ENCODE data around the gene KIAA0513. TPM values are rescaled to one million over a fixed set of nuclear protein-coding genes. Genes with fewer than 3 reads are reported as not detected.
A peak's percentile ranks its signal among the peaks of the same experiment; 100 is the strongest.

KIAA0513 gene
- total and polyA plus RNA-seq, 2 of the 13 experiments (the other 11 are each of a cell fraction or from before 2014, with no cell fraction given): 1.8 TPM

DNA sequence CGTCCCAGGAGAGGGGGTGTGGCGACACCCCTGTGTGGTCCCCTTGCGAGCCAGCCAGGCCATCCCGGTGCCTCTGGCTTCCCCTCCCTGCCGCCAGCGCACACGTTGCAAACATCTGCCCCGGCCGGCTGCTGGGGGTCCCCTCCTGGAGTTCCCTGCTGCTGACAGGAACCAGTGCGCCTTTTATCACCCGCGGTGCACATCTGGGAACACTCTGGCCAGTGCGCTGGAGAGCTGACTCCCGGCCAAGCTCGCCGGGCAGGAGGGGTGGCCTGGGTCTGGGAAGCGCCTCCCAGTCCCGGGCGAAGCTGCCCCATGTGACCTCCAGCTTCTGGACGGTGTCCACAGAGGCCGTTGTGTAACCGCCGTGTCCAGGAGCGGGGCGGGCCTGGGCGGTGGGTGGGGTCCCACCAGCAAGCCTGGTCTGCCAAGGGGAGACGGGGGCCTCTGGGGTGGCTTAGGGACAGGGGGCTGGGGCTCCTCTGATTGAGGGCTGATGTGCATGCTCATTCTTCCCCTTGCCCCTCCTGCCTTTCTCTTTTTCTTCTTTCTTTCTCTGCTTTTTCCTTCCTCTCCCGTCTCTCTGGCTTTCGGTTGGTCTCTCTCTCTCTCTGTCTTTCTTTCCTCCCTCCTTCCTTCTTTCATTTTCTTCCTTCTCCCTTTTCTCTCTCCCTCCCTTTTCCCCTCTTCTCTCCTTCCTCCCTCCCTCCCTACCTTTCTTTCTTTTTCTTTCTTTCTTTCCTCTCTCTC lies 109.9 kb downstream of the KIAA0513 start (continued):
- TF ChIP-seq NBN (conservative IDR thresholded peaks at IDR 0.05) (0 out of 2 replicates have a peak, but pooled peaks have one; percentile 65), ZNF543 (CRISPR knock-in tag; IDR thresholded peaks at IDR 0.05) (peak; percentile 87; the same call in 1 of the 2 replicates), ZNF557 (CRISPR knock-in tag; IDR thresholded peaks at IDR 0.05) (peak; percentile 81; the same call in 1 of the 2 replicates), ZNF335 (CRISPR knock-in tag; IDR thresholded peaks at IDR 0.05) (peak; percentile 62; the same call in 1 of the 2 replicates), PCBP2 (optimal IDR thresholded peaks at IDR 0.05; ENCODE audit: low read depth, low read length, poor library complexity, severe bottlenecking) (no peak), ZNF782 (CRISPR knock-in tag; IDR thresholded peaks at IDR 0.05; ENCODE audit: borderline replicate concordance) (peak; percentile 65; the same call in 1 of the 2 replicates), ZNF891 (CRISPR knock-in tag; IDR thresholded peaks at IDR 0.05) (peak; percentile 71; the same call in 1 of the 2 replicates), SMYD3 (CRISPR knock-in tag; IDR thresholded peaks at IDR 0.05) (no peak), ZNF776 (CRISPR knock-in tag; IDR thresholded peaks at IDR 0.05) (peak; percentile 88; the same call in 1 of the 2 replicates), TARDBP (CRISPR knock-in tag; IDR thresholded peaks at IDR 0.05) (peak; percentile 13; the same call in 1 of the 2 replicates), ZBTB7B (CRISPR knock-in tag; IDR thresholded peaks at IDR 0.05) (peak; percentile 91), KMT2B (CRISPR knock-in tag; IDR thresholded peaks at IDR 0.05) (no peak; the same call in 1 of the 2 replicates), KAT7 (CRISPR knock-in tag; IDR thresholded peaks at IDR 0.05; ENCODE audit: borderline replicate concordance) (peak; percentile 74; the same call in 1 of the 2 replicates), ZNF136 (CRISPR knock-in tag; IDR thresholded peaks at IDR 0.05; ENCODE audit: low read depth) (0 out of 2 replicates have a peak, but pooled peaks have one; percentile 44), ZNF235 (CRISPR knock-in tag; IDR thresholded peaks at IDR 0.05; ENCODE audit: borderline replicate concordance) (peak; percentile 44; the same call in 1 of the 2 replicates), ZNF83 (CRISPR knock-in tag; IDR thresholded peaks at IDR 0.05; ENCODE audit: borderline replicate concordance) (0 out of 2 replicates have a peak, but pooled peaks have one; percentile 52), NR1H2 (CRISPR knock-in tag; IDR thresholded peaks at IDR 0.05; ENCODE audit: borderline replicate concordance, low read depth) (0 out of 2 replicates have a peak, but pooled peaks have one; percentile 64)
- TF ChIP-seq, protein P1, sequence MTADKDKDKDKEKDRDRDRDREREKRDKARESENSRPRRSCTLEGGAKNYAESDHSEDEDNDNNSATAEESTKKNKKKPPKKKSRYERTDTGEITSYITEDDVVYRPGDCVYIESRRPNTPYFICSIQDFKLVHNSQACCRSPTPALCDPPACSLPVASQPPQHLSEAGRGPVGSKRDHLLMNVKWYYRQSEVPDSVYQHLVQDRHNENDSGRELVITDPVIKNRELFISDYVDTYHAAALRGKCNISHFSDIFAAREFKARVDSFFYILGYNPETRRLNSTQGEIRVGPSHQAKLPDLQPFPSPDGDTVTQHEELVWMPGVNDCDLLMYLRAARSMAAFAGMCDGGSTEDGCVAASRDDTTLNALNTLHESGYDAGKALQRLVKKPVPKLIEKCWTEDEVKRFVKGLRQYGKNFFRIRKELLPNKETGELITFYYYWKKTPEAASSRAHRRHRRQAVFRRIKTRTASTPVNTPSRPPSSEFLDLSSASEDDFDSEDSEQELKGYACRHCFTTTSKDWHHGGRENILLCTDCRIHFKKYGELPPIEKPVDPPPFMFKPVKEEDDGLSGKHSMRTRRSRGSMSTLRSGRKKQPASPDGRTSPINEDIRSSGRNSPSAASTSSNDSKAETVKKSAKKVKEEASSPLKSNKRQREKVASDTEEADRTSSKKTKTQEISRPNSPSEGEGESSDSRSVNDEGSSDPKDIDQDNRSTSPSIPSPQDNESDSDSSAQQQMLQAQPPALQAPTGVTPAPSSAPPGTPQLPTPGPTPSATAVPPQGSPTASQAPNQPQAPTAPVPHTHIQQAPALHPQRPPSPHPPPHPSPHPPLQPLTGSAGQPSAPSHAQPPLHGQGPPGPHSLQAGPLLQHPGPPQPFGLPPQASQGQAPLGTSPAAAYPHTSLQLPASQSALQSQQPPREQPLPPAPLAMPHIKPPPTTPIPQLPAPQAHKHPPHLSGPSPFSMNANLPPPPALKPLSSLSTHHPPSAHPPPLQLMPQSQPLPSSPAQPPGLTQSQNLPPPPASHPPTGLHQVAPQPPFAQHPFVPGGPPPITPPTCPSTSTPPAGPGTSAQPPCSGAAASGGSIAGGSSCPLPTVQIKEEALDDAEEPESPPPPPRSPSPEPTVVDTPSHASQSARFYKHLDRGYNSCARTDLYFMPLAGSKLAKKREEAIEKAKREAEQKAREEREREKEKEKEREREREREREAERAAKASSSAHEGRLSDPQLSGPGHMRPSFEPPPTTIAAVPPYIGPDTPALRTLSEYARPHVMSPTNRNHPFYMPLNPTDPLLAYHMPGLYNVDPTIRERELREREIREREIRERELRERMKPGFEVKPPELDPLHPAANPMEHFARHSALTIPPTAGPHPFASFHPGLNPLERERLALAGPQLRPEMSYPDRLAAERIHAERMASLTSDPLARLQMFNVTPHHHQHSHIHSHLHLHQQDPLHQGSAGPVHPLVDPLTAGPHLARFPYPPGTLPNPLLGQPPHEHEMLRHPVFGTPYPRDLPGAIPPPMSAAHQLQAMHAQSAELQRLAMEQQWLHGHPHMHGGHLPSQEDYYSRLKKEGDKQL (CRISPR knock-in tag; IDR thresholded peaks at IDR 0.05; ENCODE audit: low read depth): 0 out of 2 replicates have a peak, but pooled peaks have one; percentile 52
- TF ChIP-seq, protein P2, sequence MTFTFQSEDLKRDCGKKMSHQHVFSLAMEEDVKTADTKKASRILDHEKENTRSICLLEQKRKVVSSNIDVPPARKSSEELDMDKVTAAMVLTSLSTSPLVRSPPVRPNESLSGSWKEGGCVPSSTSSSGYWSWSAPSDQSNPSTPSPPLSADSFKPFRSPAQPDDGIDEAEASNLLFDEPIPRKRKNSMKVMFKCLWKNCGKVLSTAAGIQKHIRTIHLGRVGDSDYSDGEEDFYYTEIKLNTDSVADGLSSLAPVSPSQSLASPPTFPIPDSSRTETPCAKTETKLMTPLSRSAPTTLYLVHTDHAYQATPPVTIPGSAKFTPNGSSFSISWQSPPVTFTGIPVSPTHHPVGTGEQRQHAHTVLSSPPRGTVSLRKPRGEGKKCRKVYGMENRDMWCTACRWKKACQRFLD (CRISPR knock-in tag; IDR thresholded peaks at IDR 0.05; ENCODE audit: borderline replicate concordance): peak; percentile 68; the same call in 1 of the 2 replicates
- TF ChIP-seq, protein P3, sequence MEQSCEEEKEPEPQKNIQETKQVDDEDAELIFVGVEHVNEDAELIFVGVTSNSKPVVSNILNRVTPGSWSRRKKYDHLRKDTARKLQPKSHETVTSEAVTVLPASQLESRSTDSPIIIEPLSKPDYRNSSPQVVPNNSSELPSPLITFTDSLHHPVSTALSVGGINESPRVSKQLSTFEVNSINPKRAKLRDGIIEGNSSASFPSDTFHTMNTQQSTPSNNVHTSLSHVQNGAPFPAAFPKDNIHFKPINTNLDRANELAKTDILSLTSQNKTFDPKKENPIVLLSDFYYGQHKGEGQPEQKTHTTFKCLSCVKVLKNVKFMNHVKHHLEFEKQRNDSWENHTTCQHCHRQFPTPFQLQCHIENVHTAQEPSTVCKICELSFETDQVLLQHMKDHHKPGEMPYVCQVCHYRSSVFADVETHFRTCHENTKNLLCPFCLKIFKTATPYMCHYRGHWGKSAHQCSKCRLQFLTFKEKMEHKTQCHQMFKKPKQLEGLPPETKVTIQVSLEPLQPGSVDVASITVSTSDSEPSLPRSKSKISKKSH (CRISPR knock-in tag; IDR thresholded peaks at IDR 0.05; ENCODE audit: borderline replicate concordance): peak; percentile 89

All from HepG2 (cell line).